A375 (cell line): ENCODE data around the gene SLC27A6. TPM values are rescaled to one million over a fixed set of nuclear protein-coding genes. Genes with fewer than 3 reads are reported as not detected.

ENCODE experiments used
- total RNA-seq: library from RNA; depleted of rRNA; stranded (reverse); fragments of >200 nt; shearing (Covaris generic); gene quantifications from 2 replicates; pipeline ENCODE4 v1.2.3, GENCODE V29; 2014; rRNA removed

SLC27A6 gene
- total RNA-seq: 0.16 and 0.26 TPM in 2 replicates

GRCh38 chr5:128965011-128965637 lies at the start of gene SLC27A6:
SLC27A6 (plus strand) TSS chr5:128965488; CDS start chr5:128966138, 650 bp downstream.

Other genes with a start within 250 kb of the SLC27A6 start
- 14.4 and 16.1 TPM in 2 replicates for gene ISOC1, start 129.3 kb downstream of the SLC27A6 start, total RNA-seq